Cardiac muscle cell (in vitro differentiated cells and primary cell): ENCODE measurements around the gene TMEM158. TPM values are rescaled to one million over a fixed set of nuclear protein-coding genes. Genes with fewer than 3 reads are reported as not detected.

Source experiments
- DNase-seq, 2 donors: peaks; one replicate each; pipeline versions ENCODE4 v3.0.0 to v3.0.0-alpha.2; 2010 to 2017; ENCODE audit warnings: low read depth in 1 of 2, low spot score in 1 of 2
- H3K27ac ChIP-seq: fragments of 200-600 bp; sonication (generic); 2 replicates; pipeline ENCODE4 v1.5.1; 2016
- H3K27me3 ChIP-seq: fragments of 200-600 bp; sonication (generic); 2 replicates; pipeline ENCODE4 v1.6.0; 2016; ENCODE audit warnings: control low read depth
- H3K36me3 ChIP-seq: fragments of 200-600 bp; sonication (generic); 2 replicates; pipeline ENCODE4 v1.5.1; 2016; ENCODE audit warnings: control low read depth
- H3K4me1 ChIP-seq: fragments of 200-600 bp; sonication (generic); 2 replicates; pipeline ENCODE4 v1.8.1; 2017; ENCODE audit warnings: low read depth, mild to moderate bottlenecking, mixed run types
- H3K4me3 ChIP-seq: fragments of 200-600 bp; sonication (generic); 2 replicates; pipeline ENCODE4 v1.5.1; 2016; ENCODE audit warnings: mild to moderate bottlenecking
- H3K9me3 ChIP-seq: fragments of 200-600 bp; sonication (generic); 2 replicates; pipeline ENCODE4 v1.5.1; 2017; ENCODE audit warnings: low read depth, mild to moderate bottlenecking, control low read depth
- polyA plus RNA-seq: library from polyadenylated mRNA; unstranded; fragments of >200 nt; fragmentation: Nextera tagmentation; extraction: Ambion mirVana; gene quantifications from 2 replicates; pipeline ENCODE4 v1.2.1, GENCODE V29; 2016
- total RNA-seq: library from RNA; depleted of rRNA; stranded (reverse); fragments of >200 nt; gene quantifications from 2 replicates; pipeline ENCODE4 v1.2.3, GENCODE V29; 2016
- TF ChIP-seq, protein P1 (sequence below): IDR thresholded peaks from 2 replicates; pipeline ENCODE4 v1.5.1; 2012; ENCODE audit warnings: low read depth, mild to moderate bottlenecking, low read length

The TMEM158 gene
- total RNA-seq (0.83 and 2.2 TPM in 2 replicates), polyA plus RNA-seq (3.4 and 3.5 TPM in 2 replicates)

GRCh38 chr3:45226206-45226915 is at the start of gene TMEM158:
Gene TMEM158, minus strand, starts transcription at chr3:45226287. Its CDS starts 260 bp downstream, at chr3:45226027.
- TF ChIP-seq, protein P1, sequence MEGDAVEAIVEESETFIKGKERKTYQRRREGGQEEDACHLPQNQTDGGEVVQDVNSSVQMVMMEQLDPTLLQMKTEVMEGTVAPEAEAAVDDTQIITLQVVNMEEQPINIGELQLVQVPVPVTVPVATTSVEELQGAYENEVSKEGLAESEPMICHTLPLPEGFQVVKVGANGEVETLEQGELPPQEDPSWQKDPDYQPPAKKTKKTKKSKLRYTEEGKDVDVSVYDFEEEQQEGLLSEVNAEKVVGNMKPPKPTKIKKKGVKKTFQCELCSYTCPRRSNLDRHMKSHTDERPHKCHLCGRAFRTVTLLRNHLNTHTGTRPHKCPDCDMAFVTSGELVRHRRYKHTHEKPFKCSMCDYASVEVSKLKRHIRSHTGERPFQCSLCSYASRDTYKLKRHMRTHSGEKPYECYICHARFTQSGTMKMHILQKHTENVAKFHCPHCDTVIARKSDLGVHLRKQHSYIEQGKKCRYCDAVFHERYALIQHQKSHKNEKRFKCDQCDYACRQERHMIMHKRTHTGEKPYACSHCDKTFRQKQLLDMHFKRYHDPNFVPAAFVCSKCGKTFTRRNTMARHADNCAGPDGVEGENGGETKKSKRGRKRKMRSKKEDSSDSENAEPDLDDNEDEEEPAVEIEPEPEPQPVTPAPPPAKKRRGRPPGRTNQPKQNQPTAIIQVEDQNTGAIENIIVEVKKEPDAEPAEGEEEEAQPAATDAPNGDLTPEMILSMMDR = no peak
- Histone ChIP-seq H3K36me3 (no peaks in the 10 kb centered on the region), H3K9me3 (no peaks in the 10 kb centered on the region), H3K4me3 (peak within 1 kb of the TSS; percentile 53), H3K27me3 (peaks cover 83% of the 10 kb centered on the region), H3K4me1 (no peaks in the 10 kb centered on the region), H3K27ac (no peak within 1 kb of the TSS)
- DNase-seq = peak; percentile 79 to 82

DNA sequence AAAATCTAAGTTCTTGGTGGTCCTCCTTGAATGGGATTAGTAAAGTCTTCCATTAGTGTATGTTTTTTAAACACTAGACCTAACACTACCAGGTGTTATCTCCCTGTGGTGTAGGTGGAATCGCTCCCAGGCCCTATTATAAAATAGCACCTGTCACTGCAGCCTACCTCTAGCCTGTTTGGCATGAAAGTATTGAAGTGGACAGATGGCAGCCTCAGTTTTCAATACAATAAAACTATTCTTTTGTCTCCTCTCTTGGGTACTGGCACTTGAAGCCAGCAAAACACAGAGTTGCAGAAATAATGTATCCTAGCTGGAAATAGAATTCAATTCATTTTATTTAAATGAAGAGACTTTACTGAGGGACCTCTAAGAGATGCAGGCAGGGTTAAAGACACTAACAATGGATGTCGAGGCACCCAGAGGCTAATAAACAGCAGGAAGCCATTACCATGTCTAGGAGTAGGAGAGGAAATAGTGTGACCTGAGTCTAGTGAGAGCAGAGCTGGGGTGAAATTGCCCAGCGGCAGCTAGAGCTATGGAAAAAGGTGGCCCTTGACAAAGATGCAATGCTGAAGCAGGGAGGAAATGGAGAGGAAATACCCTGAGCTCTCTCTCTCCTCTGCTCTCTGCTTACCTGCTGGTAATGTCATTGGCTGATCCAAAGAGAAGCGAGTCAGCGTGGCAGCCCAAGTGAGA is 49.1 kb upstream of the TMEM158 start:
- TF ChIP-seq, protein P1 = no peak
- DNase-seq = no peak
- Histone ChIP-seq H3K4me1 (peaks cover under 1% of the 10 kb centered on the region), H3K27me3 (no peaks in the 10 kb centered on the region), H3K4me3 (no peak overlapping the region), H3K9me3 (no peaks in the 10 kb centered on the region), H3K27ac (no peak overlapping the region), H3K36me3 (no peaks in the 10 kb centered on the region)

- Histone ChIP-seq H3K27me3 (no peaks in the 10 kb centered on the region), H3K36me3 (no peaks in the 10 kb centered on the region), H3K9me3 (no peaks in the 10 kb centered on the region), H3K4me1 (peaks cover 12% of the 10 kb centered on the region), H3K4me3 (no peak overlapping the region), H3K27ac (no peak overlapping the region)
- TF ChIP-seq, protein P1 = no peak
- no peak for DNase-seq
These were observed 47.8 kb upstream of the TMEM158 start for GRCh38 chr3:45273681-45274515.

DNA sequence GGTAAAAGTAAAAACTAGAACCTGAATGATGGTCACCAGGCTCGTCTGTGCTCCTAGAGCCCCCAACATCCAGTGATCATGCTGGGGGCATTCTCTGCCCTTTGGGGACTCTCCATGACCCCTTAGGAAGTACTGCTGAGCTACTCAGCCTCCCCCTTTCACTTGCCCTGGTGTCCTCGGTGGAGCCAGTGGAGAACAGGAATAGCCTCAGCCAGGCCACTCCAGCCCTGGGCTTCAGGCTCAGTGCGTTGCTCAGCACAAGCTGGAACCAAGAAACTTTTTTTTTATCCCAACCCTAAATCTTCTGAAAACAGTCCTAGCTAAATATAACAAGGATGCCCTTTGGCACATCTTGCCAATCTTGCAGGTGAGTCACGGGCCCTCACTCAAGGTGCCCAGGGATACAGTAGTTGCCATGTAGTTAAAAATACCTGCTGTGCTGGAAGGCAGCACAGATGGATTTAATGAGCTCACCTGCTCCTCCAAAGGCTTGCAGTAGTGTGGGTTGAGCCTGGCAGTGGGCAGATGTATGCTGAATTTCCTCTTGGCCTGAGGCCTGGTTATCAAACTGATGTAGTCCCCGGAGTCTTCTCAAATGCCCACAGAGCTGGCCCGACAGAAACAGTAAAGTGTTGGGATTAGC is 46.9 kb upstream of the TMEM158 start:
- Histone ChIP-seq H3K4me1 (peaks cover 12% of the 10 kb centered on the region), H3K27ac (no peak overlapping the region), H3K4me3 (no peak overlapping the region), H3K27me3 (no peaks in the 10 kb centered on the region), H3K36me3 (no peaks in the 10 kb centered on the region), H3K9me3 (no peaks in the 10 kb centered on the region)
- TF ChIP-seq, protein P1 = no peak
- DNase-seq = no peak
